Measurements from ENCODE around the gene PKD1L1.

The PKD1L1 gene

GRCh38 chr7:47902013-47902412 lies 46.3 kb downstream of the PKD1L1 start:
- no peak for DNase-seq (ENCODE audit: low read depth)

- DNase-seq (ENCODE audit: low read depth), result peak; percentile 68
These were observed 46.7 kb downstream of the PKD1L1 start for GRCh38 chr7:47901542-47901941.

- no peak for DNase-seq (ENCODE audit: low read depth)
These were observed 50.4 kb downstream of the PKD1L1 start for GRCh38 chr7:47897831-47898230.

- DNase-seq (ENCODE audit: low read depth), result no peak
These were observed 51.4 kb downstream of the PKD1L1 start for GRCh38 chr7:47896809-47897423.

- no peak for DNase-seq (ENCODE audit: low read depth)
These were observed 53.2 kb downstream of the PKD1L1 start for GRCh38 chr7:47895026-47895425.

GRCh38 chr7:47893721-47894365 lies 54.4 kb downstream of the PKD1L1 start:
- no peak for DNase-seq (ENCODE audit: low read depth)

GRCh38 chr7:47893238-47893637 lies 55.0 kb downstream of the PKD1L1 start:
- peak; percentile 30 for DNase-seq (ENCODE audit: low read depth)

- DNase-seq (ENCODE audit: low read depth), result no peak
These were observed 57.7 kb downstream of the PKD1L1 start for GRCh38 chr7:47890606-47891005.

GRCh38 chr7:47890125-47890524 lies 58.1 kb downstream of the PKD1L1 start:
- DNase-seq (ENCODE audit: low read depth), result no peak

- no peak for DNase-seq (ENCODE audit: low read depth)
These were observed 58.5 kb downstream of the PKD1L1 start for GRCh38 chr7:47889723-47890122.

- DNase-seq (ENCODE audit: low read depth), result no peak
These were observed 59.6 kb downstream of the PKD1L1 start for GRCh38 chr7:47888371-47889265.

GRCh38 chr7:47887016-47887640 lies 61.1 kb downstream of the PKD1L1 start:
- no peak for DNase-seq (ENCODE audit: low read depth)

- DNase-seq (ENCODE audit: low read depth), result no peak
These were observed 62.1 kb downstream of the PKD1L1 start for GRCh38 chr7:47885987-47886811.

GRCh38 chr7:47885309-47885986 lies 62.8 kb downstream of the PKD1L1 start:
- no peak for DNase-seq (ENCODE audit: low read depth)

- DNase-seq (ENCODE audit: low read depth), result no peak
These were observed 63.6 kb downstream of the PKD1L1 start for GRCh38 chr7:47884675-47885074.

- DNase-seq (ENCODE audit: low read depth), result no peak
These were observed 65.6 kb downstream of the PKD1L1 start for GRCh38 chr7:47882635-47883034.

GRCh38 chr7:47881256-47881655 lies 67.0 kb downstream of the PKD1L1 start:
- DNase-seq (ENCODE audit: low read depth), result no peak

- DNase-seq (ENCODE audit: low read depth), result no peak
These were observed 69.6 kb downstream of the PKD1L1 start for GRCh38 chr7:47878662-47879061.

GRCh38 chr7:47877336-47877735 lies 70.9 kb downstream of the PKD1L1 start:
- DNase-seq (ENCODE audit: low read depth), result no peak

GRCh38 chr7:47875998-47876744 lies 72.1 kb downstream of the PKD1L1 start:
- DNase-seq (ENCODE audit: low read depth), result no peak

Data from ELR (cell line).